ENCODE data around the gene IVNS1ABP.

The IVNS1ABP gene

GRCh38 chr1:185249563-185249962 is 67.5 kb downstream of the IVNS1ABP start:
- no peak for DNase-seq
